SH-SY5Y (cell line): ENCODE data around the gene MAMDC4.

Experiments used
- GATA2 ChIP-seq: IDR thresholded peaks from 2 replicates; pipeline ENCODE4 v1.6.1; 2011; ENCODE audit warnings: mild to moderate bottlenecking, low read depth, low read length
- GATA3 ChIP-seq: IDR thresholded peaks from 2 replicates; pipeline ENCODE4 v1.6.1; 2011; ENCODE audit warnings: low read depth, mild to moderate bottlenecking, low read length, moderate library complexity

GRCh38 chr9:136828474-136829140, 23.5 kb upstream of the MAMDC4 start:
- TF ChIP-seq GATA3, result no peak
- TF ChIP-seq GATA2, result no peak
